Measurements from ENCODE around the gene SLC35F2.

DNA sequence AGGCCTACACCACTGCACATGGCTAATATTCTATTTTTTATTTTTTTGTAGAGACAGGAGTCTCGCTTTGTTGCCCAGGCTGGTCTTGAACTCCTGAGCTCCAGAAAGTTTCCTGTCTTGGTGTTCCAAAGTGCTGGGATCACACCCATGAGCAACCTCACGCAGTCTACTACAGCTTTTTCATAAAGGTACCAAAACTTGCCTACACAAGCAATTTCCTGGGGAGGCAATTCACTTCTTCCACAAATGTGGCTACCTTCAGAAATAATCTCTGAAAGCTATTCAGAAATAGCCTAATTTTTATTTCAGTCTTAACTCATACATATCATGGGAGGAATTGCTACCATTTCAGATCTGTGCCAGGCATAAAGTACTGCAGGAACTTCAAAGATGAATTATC lies 11.4 kb downstream of the SLC35F2 start:
- TF ChIP-seq, protein P1, sequence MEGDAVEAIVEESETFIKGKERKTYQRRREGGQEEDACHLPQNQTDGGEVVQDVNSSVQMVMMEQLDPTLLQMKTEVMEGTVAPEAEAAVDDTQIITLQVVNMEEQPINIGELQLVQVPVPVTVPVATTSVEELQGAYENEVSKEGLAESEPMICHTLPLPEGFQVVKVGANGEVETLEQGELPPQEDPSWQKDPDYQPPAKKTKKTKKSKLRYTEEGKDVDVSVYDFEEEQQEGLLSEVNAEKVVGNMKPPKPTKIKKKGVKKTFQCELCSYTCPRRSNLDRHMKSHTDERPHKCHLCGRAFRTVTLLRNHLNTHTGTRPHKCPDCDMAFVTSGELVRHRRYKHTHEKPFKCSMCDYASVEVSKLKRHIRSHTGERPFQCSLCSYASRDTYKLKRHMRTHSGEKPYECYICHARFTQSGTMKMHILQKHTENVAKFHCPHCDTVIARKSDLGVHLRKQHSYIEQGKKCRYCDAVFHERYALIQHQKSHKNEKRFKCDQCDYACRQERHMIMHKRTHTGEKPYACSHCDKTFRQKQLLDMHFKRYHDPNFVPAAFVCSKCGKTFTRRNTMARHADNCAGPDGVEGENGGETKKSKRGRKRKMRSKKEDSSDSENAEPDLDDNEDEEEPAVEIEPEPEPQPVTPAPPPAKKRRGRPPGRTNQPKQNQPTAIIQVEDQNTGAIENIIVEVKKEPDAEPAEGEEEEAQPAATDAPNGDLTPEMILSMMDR (conservative IDR thresholded peaks at IDR 0.05; ENCODE audit: low read length): no peak
- TF ChIP-seq EZH2phosphoT487 (IDR thresholded peaks at IDR 0.05; ENCODE audit: borderline replicate concordance): no peak

All from Loucy (cell line).